Glomerular visceral epithelial cell (primary cell): ENCODE data around the gene HPCAL1.

Experiments
- DNase-seq: peaks from one replicate; pipeline ENCODE4 v3.0.0-alpha.2; 2016; ENCODE audit errors: extremely low spot score

Gene HPCAL1

DNA sequence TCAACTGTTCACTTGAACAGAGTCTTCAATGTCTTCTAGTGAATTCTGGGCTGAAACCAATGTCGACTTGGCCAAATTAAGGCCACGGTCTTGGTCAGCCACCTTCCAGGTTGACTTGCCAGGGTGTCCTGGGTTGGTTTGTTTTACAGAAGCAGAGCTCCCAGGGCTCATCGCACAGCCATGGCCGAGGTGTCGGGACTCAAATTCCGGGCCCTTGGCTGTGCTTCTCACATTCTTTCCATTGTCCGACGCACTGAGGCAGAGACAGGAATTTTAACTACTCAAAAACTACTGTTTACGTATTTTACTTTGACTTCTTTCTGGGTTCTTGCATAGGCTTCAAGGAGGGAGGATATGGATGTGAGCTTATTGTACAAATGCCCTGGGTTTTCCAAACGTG lies 51.7 kb downstream of the HPCAL1 start:
- DNase-seq = no peak

DNA sequence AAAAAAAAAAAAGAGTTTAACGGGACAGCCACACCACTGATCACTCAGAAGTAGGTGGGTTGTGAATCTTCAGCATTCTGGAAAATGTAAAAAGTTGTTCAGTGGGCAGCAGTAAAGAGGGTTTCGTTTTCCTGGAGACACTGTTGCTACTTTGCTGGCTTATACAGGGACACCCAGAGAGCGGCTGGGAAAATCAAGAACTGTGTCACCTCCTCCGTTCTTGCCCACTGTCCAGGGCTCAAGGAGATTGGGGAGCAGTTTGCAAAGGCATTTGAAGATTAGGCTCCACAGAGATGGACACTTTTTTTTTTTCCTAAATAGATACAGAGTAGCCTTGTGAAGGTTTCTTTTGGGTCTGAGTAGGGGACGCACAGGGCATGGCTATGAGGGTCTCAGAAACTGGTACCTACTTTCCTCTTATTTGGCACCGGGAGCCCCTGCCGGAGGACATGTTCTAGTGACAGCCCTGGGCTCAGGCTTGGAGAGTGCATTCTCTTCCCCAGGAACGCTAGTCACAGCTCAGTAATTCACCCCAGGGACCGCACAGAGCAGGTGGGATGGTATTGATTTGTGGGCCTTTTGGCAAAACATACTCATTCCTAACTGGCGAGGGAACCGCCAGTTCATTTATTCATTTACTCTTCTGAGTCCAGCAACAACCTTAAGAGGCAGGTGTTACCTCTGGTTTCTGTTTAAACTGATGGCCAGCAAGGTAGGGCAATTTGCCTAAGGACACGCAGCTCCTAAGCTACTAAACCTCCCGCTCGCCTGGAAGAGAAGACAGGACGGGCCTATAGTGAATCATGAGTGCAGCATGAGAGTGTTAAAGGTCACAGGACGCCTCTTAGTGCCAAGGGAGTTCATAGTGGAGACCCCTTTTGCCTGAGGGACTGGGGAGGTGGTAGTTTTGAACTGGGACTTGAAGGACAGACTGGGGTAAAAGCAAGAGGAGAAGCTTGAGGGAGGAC lies 53.1 kb downstream of the HPCAL1 start:
- DNase-seq = peak; percentile 25

DNA sequence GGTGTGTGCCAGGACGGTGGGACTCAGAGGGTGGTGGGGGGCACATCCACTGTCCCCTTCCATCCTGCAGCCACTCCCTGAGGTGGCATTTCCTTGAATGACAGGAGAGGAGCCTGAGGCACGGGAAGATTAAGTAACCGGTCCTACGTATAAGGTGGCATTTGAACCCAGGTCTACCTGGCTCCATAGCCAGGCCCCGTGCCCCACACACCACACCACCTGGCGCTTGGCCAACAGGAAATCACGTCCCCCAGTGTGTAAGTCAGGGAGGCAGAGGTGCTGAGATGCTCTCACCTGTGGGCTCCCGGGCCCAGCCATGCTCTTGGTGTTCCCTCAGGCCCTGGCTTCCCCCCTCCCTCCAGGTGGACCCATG lies 53.7 kb downstream of the HPCAL1 start:
- DNase-seq = no peak

DNA sequence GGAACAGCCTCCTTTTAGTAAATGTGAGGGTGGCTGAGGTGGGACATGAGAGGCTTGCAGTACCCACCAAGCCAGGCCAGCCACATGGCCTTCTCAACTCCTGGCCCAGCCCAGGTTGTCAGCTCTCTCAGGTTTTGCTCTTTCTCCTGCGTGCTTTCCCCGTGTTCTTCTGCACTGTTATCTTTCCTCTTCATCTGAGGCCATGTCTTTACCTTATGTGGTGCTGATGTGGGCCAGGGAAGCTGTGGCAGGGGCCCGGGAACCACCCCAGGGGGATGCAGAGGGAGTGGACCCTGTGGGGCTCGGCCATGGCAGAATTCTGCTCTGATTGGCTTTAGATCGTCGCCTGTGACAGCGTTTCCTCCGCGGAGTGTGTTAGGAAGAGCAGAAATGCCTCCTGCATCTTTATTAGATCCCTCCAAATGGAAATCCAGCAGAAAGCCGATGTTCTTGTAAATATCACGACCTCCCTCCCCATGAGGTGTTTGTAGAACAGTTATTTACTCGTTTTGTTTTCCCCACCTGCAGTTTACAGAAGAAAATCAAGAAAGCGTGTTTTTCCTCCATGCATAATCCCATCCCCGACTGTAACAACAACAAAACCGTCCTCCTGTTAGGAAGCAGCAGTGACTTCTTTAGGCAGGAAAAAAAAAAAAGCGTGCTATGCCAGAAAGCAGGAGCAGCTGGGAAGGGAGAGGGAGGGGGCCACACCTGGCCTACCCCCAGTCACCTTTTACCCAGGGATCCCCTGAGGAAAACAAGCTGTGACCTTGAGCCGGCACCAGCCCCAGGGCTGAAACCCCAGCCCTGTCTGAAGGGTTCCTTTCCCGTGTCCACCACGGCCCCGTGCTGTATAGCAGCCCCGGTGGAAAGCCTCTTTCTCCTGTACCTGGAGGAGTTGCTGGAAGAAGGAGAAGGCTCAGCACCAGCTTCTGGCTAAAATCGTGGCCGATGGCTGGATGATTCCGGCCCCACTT lies 54.8 kb downstream of the HPCAL1 start:
- no peak for DNase-seq

DNA sequence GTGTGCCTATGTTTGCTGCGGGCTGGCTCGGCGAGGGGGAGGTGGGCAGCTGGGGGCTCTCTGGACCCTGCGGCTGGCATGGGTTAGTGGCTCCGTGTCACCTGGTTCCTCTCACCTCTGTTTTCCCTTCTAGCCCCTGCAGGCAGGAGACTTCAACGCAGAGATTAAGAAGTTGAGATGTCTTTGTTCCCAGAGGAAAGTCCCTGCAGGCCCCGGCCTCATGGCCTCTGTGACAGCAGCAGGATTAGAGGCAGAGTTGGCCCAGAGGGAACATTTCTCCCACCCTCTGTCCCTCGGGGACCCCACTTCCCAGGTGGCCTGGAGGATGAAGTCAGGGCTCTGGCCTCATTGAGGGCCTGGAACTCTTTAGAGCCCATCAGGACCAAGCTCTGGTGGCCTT lies 56.5 kb downstream of the HPCAL1 start:
- no peak for DNase-seq

DNA sequence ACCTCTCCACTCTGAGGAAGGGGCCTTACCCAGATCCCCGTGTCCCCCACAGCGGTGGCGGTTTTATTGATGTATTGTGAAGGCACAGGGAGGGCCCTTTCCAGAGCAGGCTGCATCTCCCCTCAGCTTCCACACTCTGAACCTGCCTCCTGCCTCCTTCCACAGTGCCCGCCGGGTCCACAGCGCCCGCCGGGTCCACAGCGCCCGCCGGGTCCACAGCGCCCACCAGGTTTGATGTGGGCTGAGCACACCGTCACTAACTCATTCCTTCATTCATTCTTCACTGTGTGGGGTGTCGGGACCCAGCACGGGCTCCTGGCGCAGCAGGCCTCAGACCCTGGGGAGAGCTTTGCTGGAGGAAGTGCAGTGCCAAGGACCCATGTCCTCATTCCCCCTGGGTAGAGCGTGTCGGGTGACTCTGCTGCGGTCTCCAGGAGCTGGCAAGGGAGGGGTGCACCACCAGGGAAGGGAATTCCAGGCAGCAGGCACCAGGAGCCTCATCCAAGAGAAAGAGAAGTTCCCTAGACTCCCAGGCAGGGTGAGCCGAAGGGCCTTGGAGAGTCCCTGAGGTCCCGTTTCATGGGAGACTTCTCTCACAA lies 57.1 kb downstream of the HPCAL1 start:
- DNase-seq = no peak

DNA sequence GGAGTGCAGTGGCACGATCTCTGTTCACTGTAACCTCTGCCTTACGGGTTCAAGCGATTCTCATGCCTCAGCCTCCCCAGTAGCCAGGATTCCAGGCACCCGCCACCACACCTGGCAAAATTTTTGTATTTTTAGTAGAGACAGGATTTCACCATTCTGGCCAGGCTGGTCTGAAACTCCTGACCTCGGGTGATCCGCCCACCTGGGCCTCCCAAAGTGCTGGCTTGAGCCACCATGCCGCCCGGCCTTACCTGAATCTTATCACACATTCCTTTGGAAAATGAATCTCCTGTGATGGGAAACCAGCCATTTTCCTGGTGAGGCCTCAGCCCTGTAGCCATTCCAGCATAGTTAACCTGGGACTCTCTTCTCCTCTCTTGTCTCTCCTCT lies 57.8 kb downstream of the HPCAL1 start:
- no peak for DNase-seq

DNA sequence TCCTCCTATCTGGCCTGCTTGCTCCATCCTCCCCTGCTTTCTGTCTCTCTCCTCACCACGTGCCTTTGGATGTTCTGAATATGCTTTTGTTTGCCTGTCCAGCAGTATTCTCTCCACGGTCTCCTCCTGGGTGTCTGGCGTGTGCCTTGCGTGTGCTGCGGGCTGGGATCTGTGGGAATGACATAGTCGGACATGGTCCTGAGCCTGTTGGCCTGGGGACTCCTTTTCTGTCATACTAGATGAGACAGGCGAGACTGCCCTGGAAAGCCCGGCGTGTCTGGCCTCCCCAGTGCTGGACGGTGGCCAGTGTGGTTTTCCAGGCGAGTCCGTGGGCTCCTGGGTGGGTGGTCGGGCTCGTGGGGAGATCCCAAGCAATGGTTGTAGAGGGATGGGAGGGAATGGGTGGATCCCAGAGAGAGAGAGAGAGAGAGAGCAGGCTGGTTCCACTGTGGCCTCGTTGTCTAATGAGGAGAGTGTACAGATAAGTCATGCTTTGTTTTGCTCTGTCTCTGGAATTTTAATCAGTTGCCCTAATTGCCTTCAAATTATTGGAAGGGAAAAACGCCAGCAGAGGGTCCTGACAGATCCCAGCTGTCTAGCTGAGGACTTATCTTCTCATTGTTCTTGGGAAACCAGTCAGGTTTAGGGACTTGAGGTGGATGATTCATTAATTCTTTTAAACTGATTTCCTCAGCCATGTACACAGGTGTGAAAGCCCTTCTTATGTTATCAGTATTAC lies 58.3 kb downstream of the HPCAL1 start:
- DNase-seq = no peak

DNA sequence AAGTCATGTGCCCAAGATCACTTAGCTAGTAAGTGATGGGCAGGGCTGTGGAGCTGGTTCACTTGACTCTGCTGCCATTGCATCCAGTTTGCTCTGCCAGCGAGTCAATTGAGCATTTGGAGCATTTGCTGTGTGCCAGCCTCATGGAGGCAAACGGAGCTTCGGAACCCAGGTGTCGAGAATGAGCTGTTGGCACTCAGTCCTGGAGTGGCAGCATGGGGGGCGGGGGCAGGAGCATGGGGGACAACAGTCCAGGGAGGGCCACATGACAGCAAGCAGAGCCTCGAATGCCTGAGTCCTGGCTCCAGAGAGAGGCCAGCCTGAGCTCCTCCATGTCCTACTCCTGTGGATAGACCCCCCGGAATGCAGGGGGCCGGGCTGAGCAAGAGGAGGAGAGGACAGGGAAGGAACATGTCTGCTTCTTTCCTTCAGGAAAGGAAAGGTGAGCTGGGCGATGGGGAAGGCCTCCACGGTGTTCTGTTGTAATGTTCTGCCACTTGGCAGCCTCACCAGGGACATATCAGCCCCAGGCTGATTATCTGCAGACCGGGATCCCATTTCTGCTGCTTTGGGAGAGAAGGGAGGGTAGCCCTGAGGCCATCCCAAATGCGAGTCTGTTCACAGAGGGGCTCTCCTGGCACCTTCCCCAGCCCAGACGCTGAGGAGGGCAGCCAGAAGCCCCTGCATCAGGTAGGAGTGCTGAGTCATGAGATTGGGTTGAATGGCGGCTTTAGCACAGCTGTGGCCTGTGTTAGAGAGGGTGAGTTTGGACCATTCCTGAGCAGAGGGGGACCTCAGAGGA lies 59.6 kb downstream of the HPCAL1 start:
- no peak for DNase-seq

DNA sequence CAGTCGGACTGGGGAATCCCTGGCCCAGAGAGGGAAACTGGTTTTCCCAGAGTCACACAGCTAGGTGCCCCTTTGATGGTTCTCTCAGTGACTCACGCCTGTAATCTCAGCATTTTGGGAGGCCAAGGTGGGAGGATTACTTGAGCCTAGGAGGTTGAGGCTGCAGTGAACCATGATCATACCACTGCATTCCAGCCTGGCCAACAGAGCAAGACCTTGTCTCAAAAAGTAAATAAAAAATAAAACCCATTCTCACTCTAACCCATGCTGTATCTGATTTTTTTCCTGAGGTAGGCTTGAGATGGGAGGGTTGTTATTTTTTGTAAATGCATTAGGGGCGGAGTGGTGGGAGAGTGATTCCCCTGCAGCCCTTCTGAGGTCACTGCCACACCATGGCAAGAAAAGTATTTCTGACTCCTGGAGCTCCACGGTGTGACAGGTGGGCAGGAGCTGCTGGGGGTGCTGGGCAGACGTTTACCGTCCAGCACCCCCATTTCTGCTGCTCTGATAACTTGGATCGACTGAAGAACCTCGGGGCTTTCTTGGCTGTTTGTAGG lies 60.3 kb downstream of the HPCAL1 start:
- DNase-seq = no peak

DNA sequence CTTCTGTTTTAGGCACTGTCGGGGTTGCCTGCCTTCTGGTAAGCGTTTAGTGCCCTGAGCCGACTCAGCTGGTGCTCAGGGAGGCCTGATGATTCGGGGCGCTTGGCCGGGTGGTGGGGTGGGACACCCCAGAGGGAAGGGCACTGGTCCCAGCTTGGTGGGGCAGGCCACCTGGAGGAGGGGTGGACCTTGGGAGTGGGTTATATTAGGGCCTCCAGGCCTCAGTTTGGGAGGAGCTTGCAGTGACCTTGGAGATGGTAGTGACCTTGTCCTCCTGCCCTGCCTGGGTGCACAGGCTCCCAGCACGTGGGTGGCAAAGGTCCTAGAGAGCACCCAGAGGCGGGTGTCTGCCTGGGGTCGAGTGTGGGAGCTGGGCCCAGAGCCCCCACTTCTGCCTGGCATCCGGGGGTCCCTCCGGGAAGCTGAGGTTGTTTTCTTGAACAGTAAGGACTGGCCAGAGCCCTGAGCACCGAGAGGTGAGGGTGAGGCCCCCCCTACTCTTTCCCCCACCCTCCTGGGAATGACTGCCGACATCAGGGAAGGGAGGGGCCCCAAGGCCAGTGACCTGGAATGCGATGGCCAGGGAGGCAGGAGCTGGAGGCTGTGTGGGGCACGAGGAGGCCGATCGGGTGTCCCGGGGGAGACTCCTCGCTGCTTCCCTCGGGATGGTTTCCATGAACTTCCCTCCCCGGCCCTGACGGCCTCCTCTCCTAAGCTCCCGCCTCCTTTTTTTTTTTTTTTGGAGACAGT lies 61.3 kb downstream of the HPCAL1 start:
- no peak for DNase-seq

DNA sequence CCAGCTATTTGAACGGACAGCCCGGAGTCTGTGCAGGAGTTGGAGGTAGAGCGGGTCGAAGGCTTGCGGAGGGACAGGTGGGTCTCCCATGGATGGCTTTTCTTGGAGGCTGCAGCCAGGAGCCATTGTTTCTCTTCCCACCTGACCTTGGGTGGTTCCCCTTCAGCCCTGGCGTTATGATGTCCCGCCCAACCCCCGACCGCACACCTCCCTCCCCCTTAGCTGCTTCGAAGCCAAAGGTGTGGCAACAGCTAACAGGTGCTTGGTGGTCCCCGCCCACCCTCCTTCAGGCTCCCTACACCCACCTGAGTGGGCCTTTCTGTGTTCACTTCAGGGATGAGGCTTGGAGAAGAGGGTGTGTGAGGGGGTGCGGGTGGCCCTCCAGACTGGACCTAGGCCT lies 62.7 kb downstream of the HPCAL1 start:
- no peak for DNase-seq

DNA sequence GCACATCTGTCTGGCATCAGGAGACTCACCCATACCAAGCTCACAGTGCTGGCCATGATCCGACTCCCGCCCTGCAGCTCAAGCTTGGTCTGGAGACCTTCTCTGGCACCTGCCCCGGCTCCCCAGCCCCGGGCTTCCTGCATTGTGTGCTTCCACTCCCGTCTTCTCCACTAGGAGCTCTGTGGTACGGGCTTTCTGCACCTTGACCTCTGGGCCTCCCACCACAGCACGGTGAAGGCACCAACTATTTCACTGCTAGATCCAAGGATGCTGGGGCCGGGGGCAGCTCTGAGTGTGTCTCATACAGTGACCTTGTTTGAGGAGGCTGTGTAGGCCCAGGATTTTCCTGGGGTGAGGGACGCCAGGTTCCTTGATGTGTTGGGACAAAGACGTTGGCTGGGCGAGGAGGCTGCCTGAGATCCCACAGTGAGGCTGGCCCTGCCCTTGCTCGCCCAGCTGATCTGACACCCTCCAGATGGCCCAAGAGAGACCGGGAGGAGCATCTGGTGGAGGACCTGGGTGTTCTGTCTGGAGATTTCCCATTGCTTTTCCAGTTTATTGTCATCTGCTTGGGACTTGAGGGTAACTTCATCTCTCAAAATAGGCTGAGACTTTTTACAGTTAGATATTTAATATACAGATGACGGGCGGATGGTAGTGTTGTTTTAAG lies 64.0 kb downstream of the HPCAL1 start:
- DNase-seq = no peak

DNA sequence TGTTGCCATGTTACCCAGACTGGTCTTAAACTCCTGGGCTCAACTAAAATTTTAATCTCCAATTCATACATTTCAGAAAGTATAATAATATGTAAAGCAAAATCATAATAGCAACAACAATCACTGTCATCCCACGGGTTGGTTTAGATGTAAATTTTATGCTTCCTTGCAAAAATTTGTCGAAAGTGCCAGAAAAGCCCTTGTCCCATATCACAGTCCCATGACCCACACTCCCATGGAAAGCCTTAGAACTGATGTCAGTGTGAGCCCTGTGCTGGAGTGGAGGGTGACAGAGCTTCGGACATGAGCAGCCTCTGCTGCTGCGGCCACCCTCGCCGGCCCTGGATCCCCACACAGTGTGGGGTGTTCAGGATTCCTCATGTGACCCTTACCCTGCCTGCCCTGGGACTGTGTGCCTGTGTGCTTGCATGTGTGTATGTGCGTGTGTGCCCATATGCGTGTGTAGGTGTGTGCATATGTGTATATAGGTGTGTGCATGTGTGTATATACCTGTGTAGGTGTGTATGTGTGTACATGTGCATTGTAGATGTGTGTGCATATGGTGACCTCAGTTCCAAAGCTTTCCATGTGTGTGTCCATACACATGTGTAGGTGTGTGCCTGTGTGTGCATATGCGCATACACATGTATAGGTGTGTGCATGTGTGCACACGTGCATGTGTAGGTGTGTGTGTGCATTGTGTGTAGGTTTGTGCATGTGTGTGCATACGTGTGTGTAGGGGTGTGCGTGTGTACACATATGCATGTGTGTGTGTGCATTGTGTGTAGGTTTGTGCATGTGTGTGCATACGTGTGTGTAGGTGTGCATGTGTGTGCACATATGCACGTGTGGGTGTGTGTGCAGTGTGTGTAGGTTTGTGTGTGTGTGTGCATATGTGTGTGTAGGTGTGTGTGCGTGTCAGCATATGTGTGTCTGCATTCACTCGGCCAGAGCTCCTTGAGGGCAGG lies 65.1 kb downstream of the HPCAL1 start:
- no peak for DNase-seq

DNA sequence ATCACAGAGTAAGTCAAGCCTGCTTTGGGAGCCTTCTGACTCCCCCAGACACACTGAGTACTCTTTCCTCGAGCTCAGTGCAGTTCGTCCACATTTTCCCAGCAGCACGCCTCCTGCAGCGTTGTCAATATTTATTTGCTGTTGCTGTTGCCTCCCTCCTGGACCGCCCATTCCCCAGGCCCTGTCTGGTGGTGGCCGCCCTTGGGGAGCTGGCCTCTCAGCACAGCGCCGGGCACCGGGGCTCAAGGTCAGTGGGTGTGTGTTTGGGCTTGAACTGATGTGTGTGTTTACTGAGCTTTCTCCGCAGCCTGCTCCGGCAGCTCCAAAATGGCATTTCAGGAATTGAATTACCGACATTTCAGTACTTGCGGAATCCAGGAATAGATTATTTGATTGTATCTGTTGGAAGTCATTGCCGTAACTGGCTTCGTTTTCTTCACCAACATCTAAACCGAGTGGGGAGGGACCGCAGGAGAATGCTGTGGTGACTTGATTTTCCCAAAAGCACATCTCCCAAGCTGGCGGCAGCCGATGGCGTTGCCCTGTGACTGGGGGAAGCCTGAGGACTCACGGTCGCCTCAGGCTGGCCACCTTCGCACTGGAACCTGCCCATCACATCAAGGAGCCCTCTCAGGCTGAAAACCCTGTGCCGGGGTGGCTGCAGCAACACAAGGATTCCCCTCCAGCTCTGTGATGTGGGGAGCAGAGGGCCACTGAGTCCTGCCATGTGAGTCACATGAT lies 66.0 kb downstream of the HPCAL1 start:
- DNase-seq = no peak

DNA sequence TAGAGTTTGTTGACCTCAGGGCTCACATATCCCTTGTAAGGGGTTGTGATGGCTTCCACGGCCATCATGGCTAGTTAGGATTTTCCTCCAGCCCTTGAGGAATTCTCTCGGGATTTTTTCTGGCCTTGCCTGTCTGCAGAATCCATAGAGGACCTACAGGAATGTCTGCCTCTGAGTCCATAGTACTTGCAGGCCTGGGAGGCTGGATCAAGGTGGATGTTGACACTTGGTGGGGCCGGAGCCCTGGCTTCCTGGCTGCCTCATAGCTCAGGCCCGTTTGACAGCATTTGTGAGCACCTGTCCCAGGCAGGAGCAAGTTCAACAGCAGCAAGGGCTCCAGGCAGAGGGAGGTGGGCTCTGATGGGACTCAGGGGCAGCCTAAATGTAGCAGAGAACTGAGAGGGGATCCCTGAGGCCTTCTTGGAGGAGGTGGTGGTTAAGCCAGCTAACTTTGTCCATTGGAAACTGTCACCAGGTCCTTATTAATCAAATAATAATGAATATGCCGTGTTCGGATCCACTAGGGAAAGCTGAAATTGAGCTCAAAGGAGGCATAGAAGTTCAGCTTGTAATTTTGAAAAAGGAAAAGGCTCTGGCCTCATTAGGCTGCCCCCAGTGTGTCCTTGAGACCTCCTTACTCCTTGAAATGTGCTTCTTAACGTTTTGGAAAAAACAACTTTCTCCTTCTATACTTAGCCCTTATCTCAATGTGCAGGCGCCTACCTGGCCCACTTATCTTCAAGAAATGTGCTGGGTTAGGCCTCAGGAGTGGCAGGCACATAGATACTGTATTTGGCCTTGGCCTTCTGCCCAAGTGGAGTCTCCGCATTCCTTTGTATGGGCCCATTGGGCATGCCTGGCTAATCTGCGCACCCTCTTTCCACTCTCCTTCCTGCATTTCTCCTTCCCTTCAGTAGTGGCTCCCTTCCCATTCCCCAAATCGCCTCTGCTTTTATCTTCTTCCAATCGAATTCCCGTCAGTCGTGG lies 66.9 kb downstream of the HPCAL1 start:
- DNase-seq = no peak
